ENCODE results near the gene NTRK3.

NTRK3 gene

GRCh38 chr15:87826119-87826747, 430.3 kb downstream of the NTRK3 start:
- Histone ChIP-seq H3K9me2 (replicated peaks; ENCODE audit: low read depth, low read length) (no peaks in the 10 kb centered on the region), H3K9ac (ENCODE audit: low read depth, low read length, poor library complexity, severe bottlenecking) (no peak overlapping the region), H2AFZ (ENCODE audit: low read length) (no peak overlapping the region), H3K36me3 (ENCODE audit: insufficient read depth, low read length) (no peaks in the 10 kb centered on the region), H3F3A (ENCODE audit: low read depth) (no peaks in the 10 kb centered on the region), H3K27me3 (ENCODE audit: insufficient read depth, low read length, poor library complexity, severe bottlenecking) (no peaks in the 10 kb centered on the region), H3K9me3 (ENCODE audit: insufficient read depth, low read depth, low read length) (no peaks in the 10 kb centered on the region), H3K4me1 (ENCODE audit: insufficient read depth, low read length, poor library complexity, severe bottlenecking) (no peaks in the 10 kb centered on the region), H3K79me2 (ENCODE audit: insufficient read depth, low read length) (no peaks in the 10 kb centered on the region), H3K4me3 (ENCODE audit: low read length, poor library complexity, severe bottlenecking) (no peak overlapping the region), H4K20me1 (ENCODE audit: insufficient read depth, low read length, poor library complexity, severe bottlenecking) (no peaks in the 10 kb centered on the region), H3K4me2 (ENCODE audit: low read depth, low read length, poor library complexity, severe bottlenecking) (no peak overlapping the region)
- TF ChIP-seq CTCF (conservative IDR thresholded peaks at IDR 0.05; ENCODE audit: low read length) (no peak), EZH2phosphoT487 (IDR thresholded peaks at IDR 0.05; ENCODE audit: borderline replicate concordance) (no peak)

GRCh38 chr15:87818756-87819155, 437.8 kb downstream of the NTRK3 start:
- Histone ChIP-seq H3K9me3 (ENCODE audit: insufficient read depth, low read depth, low read length) (no peaks in the 10 kb centered on the region), H3K4me2 (ENCODE audit: low read depth, low read length, poor library complexity, severe bottlenecking) (no peak overlapping the region), H3K4me1 (ENCODE audit: insufficient read depth, low read length, poor library complexity, severe bottlenecking) (no peaks in the 10 kb centered on the region), H3F3A (ENCODE audit: low read depth) (no peaks in the 10 kb centered on the region), H2AFZ (ENCODE audit: low read length) (no peak overlapping the region), H4K20me1 (ENCODE audit: insufficient read depth, low read length, poor library complexity, severe bottlenecking) (no peaks in the 10 kb centered on the region), H3K36me3 (ENCODE audit: insufficient read depth, low read length) (no peaks in the 10 kb centered on the region), H3K4me3 (ENCODE audit: low read length, poor library complexity, severe bottlenecking) (no peak overlapping the region), H3K27me3 (ENCODE audit: insufficient read depth, low read length, poor library complexity, severe bottlenecking) (no peaks in the 10 kb centered on the region), H3K9me2 (replicated peaks; ENCODE audit: low read depth, low read length) (no peaks in the 10 kb centered on the region), H3K9ac (ENCODE audit: low read depth, low read length, poor library complexity, severe bottlenecking) (no peak overlapping the region), H3K79me2 (ENCODE audit: insufficient read depth, low read length) (no peaks in the 10 kb centered on the region)
- TF ChIP-seq EZH2phosphoT487 (IDR thresholded peaks at IDR 0.05; ENCODE audit: borderline replicate concordance): no peak
- TF ChIP-seq CTCF (conservative IDR thresholded peaks at IDR 0.05; ENCODE audit: low read length): no peak

GRCh38 chr15:87817553-87817952, 439.0 kb downstream of the NTRK3 start:
- H2AFZ ChIP-seq (ENCODE audit: low read length): no peak overlapping the region
- no peaks in the 10 kb centered on the region for H3K79me2 ChIP-seq (ENCODE audit: insufficient read depth, low read length)
- no peak overlapping the region for H3K4me2 ChIP-seq (ENCODE audit: low read depth, low read length, poor library complexity, severe bottlenecking)
- TF ChIP-seq CTCF (conservative IDR thresholded peaks at IDR 0.05; ENCODE audit: low read length) (no peak), EZH2phosphoT487 (IDR thresholded peaks at IDR 0.05; ENCODE audit: borderline replicate concordance) (no peak)
- H3K27me3 ChIP-seq (ENCODE audit: insufficient read depth, low read length, poor library complexity, severe bottlenecking): no peaks in the 10 kb centered on the region
- H3K9ac ChIP-seq (ENCODE audit: low read depth, low read length, poor library complexity, severe bottlenecking): no peak overlapping the region
- no peaks in the 10 kb centered on the region for H3F3A ChIP-seq (ENCODE audit: low read depth)
- no peaks in the 10 kb centered on the region for H3K4me1 ChIP-seq (ENCODE audit: insufficient read depth, low read length, poor library complexity, severe bottlenecking)
- H3K9me2 ChIP-seq (replicated peaks; ENCODE audit: low read depth, low read length): no peaks in the 10 kb centered on the region
- no peak overlapping the region for H3K4me3 ChIP-seq (ENCODE audit: low read length, poor library complexity, severe bottlenecking)
- no peaks in the 10 kb centered on the region for H4K20me1 ChIP-seq (ENCODE audit: insufficient read depth, low read length, poor library complexity, severe bottlenecking)
- no peaks in the 10 kb centered on the region for H3K36me3 ChIP-seq (ENCODE audit: insufficient read depth, low read length)
- no peaks in the 10 kb centered on the region for H3K9me3 ChIP-seq (ENCODE audit: insufficient read depth, low read depth, low read length)

Measured in Loucy (cell line).